Colonic mucosa (tissue), 4 donors: ENCODE data around the gene OTULIN. TPM values are rescaled to one million over a fixed set of nuclear protein-coding genes. Genes with fewer than 3 reads are reported as not detected.

Experiments used
- DNase-seq: peaks from one replicate; pipeline ENCODE4 v3.0.0-alpha.2; 2020
- H3K27ac ChIP-seq: fragments of 200-600 bp; one replicate; pipeline ENCODE4 v1.8.0; 2021
- H3K27me3 ChIP-seq: fragments of 200-600 bp; one replicate; pipeline ENCODE4 v1.8.0; 2021
- H3K36me3 ChIP-seq: fragments of 200-600 bp; one replicate; pipeline ENCODE4 v1.8.0; 2021
- H3K4me1 ChIP-seq: fragments of 200-600 bp; one replicate; pipeline ENCODE4 v1.8.0; 2021; ENCODE audit warnings: mild to moderate bottlenecking
- H3K4me3 ChIP-seq: fragments of 200-600 bp; one replicate; pipeline ENCODE4 v1.8.0; 2021
- H3K9ac ChIP-seq, 2 donors: one replicate each; pipeline ENCODE4 v1.7.0; 2013; ENCODE audit warnings: control low read depth in 2 of 2, low read depth in 2 of 2, low read length in 2 of 2
- H3K9me3 ChIP-seq: fragments of 200-600 bp; one replicate; pipeline ENCODE4 v1.8.0; 2021
- intact Hi-C: fragments of 100-400 bp; cut with DNase I; formaldehyde crosslinking; loops from one replicate; pipeline ENCODE4 v1.14.1; 2022
- total RNA-seq, 2 donors: library from RNA; stranded (reverse); fragmentation: NEBNext Ultra II Directional in 1 of 2; extraction: Animal tissue kit (Norgen Biotek cat#: 25700) in 1 of 2; gene quantifications; one replicate each; pipeline ENCODE4 v1.2.1, GENCODE V29; 2021
- TF ChIP-seq, protein P1 (sequence below): fragments of 200-600 bp; IDR thresholded peaks from one replicate; pipeline ENCODE4 v1.8.0; 2022; ENCODE audit warnings: antibody characterized with exemption, mild to moderate bottlenecking
- donor health status: healthy.
- donor health status: DM: no; HTN: no; CAD: no.
- donor health status: DM: no; HTN: no; CAD: no.

The OTULIN gene
- total RNA-seq, 2 donors from 2014 or later: 28.8 to 32.9 TPM

DNA sequence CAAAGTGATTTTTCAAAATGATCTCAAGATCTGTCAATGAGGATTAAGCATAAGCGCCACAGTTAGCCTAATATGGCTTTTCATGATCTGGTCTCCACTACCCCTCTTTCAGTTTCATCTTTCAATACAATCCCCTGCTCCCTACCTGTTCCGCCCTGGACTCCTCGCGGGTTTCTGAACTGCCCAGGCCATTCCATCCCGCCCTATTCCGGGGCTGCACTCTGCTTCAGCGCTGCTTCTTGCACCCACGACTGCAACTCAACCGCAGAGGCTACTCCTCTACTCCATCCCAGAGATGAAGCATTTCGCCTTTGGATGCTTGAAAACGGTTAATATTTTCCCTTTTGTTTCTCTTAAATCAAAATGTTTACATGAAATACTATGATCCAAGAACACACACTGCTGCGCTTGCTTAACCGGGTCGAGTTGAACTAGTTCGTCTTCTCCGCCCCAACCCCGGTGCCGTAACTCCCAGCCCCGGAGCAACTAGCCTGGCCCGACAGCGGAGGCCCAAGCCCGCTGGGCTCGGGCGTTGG lies 716 bp upstream of the OTULIN start:
- intact Hi-C loops: no loop called here
- peak overlapping the region; percentile 92 to 95 for H3K9ac ChIP-seq
- H3K4me1 ChIP-seq: peaks cover 26% of the 10 kb centered on the region
- peak overlapping the region; percentile 94 for H3K27ac ChIP-seq
- TF ChIP-seq, protein P1, sequence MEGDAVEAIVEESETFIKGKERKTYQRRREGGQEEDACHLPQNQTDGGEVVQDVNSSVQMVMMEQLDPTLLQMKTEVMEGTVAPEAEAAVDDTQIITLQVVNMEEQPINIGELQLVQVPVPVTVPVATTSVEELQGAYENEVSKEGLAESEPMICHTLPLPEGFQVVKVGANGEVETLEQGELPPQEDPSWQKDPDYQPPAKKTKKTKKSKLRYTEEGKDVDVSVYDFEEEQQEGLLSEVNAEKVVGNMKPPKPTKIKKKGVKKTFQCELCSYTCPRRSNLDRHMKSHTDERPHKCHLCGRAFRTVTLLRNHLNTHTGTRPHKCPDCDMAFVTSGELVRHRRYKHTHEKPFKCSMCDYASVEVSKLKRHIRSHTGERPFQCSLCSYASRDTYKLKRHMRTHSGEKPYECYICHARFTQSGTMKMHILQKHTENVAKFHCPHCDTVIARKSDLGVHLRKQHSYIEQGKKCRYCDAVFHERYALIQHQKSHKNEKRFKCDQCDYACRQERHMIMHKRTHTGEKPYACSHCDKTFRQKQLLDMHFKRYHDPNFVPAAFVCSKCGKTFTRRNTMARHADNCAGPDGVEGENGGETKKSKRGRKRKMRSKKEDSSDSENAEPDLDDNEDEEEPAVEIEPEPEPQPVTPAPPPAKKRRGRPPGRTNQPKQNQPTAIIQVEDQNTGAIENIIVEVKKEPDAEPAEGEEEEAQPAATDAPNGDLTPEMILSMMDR: no peak
- H3K36me3 ChIP-seq: no peaks in the 10 kb centered on the region
- no peaks in the 10 kb centered on the region for H3K9me3 ChIP-seq
- H3K4me3 ChIP-seq: peak overlapping the region; percentile 53
- peak; percentile 45 for DNase-seq
- H3K27me3 ChIP-seq: no peaks in the 10 kb centered on the region

DNA sequence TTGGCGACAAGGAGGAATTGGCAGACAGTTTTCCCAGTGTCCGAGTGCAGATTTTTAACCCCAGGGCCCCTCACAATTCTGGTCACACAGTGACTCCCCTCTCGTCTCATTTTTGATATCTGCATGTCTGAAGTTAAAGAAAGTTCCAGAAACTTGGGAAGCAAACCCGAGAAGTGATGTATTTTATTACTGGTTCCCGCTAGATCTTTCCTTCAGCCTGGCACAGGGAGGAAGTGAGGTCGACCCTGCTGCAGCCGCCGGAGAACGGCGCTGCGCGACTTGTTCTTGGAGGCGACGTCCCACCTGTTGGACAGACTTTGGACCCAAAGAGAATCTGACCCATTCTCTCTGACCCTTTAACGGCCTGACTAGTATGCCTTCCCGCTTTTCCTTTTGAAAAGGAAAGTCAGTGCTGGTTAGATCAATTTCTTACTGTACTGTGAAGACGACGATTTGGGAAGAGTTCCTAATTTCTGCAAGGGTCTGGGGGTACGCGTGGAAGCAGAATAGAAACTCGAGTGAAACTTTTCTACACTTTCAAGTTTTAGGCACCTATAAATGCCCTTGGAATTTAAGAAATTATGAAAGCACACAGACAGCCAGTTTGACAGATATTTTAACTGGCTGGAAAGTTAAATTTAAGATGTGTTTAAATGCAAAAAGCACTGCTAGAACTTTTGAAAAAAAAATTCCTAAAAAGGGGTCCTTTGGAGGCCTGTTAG lies 744 bp downstream of the OTULIN start:
- intact Hi-C loops: no loop called here
- TF ChIP-seq, protein P1: no peak
- H3K4me1 ChIP-seq: peaks cover 27% of the 10 kb centered on the region

DNA sequence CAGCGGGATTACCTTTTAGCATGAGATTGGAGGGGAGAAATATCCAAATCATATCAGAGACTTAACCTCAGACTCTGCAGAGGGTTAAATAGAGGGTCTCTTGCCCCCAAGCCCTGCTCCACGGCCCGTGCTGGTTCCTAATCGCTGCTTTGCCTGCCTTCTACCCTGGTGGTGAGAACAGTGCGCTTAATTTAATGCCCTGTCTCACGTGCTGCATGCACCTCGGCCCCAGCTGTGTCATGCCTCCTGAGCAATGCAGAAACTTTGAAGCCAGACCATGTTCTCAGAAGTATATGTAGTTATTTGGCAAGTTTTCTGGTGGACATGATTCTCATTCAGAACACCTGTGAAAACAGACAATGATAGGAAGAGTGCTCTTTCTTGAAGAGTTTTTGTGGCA lies 1.4 kb downstream of the OTULIN start:
- TF ChIP-seq, protein P1: no peak
- Histone ChIP-seq H3K27ac (no peak overlapping the region), H3K9ac (peak overlapping the region in 1 of 2 donors; percentile 92), H3K27me3 (no peaks in the 10 kb centered on the region), H3K4me3 (peak overlapping the region; percentile 53), H3K4me1 (peaks cover 31% of the 10 kb centered on the region), H3K9me3 (no peaks in the 10 kb centered on the region), H3K36me3 (no peaks in the 10 kb centered on the region)
- intact Hi-C loops: no loop called here
- peak; percentile 50 for DNase-seq

More for the DNA sequence above, 744 bp downstream of the OTULIN start:
- H3K36me3 ChIP-seq: no peaks in the 10 kb centered on the region
- H3K9ac ChIP-seq: peak overlapping the region; percentile 92 to 95
- no peaks in the 10 kb centered on the region for H3K27me3 ChIP-seq
- peak overlapping the region; percentile 94 for H3K27ac ChIP-seq
- H3K9me3 ChIP-seq: no peaks in the 10 kb centered on the region
- peak; percentile 74 for DNase-seq
- H3K4me3 ChIP-seq: peak overlapping the region; percentile 53

DNA sequence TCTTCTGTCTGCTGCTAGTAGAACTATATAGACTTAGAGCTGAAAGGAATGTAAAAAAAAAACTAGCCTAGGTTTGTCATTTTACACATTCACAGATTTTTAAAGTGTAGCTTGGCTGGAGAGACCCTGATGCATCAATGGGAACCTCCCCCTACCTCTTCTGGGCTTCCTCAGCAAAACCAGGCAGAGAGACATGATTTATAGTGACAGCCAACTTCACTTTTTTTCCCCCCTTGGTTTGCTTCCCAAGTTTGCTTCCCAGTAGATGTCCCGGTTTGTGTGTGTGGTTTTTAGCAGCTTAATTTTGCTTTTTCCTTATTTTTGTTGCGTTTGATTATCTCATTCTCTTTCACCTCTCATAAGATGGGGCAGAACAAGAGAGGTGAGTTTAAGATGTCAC lies 1.8 kb downstream of the OTULIN start:
- Histone ChIP-seq H3K27me3 (no peaks in the 10 kb centered on the region), H3K9ac (peak overlapping the region in 1 of 2 donors; percentile 92), H3K4me1 (peaks cover 34% of the 10 kb centered on the region), H3K27ac (no peak overlapping the region), H3K9me3 (no peaks in the 10 kb centered on the region), H3K4me3 (peak overlapping the region; percentile 53), H3K36me3 (no peaks in the 10 kb centered on the region)
- intact Hi-C loops: no loop called here
- no peak for DNase-seq
- TF ChIP-seq, protein P1: no peak

DNA sequence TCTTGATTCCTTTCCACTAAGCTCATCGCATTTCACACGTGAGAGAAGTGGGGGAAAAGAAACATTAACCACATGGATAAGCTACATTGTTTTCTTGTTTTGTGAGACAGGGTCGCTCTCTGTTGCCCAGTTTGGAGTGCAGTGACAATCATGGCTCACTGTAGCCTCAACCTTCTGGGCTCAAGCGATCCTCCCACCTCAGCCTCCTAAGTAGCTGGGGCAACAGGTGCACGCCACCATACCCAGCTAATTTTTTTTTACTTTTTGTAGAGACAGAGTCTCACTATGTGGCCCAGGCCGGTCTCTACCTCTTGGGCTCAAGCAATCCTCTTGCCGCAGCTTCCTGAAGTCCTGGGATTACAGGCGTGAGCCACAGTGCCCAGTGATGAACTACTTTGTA lies 2.8 kb downstream of the OTULIN start:
- Histone ChIP-seq H3K4me1 (peaks cover 37% of the 10 kb centered on the region), H3K36me3 (no peaks in the 10 kb centered on the region), H3K9me3 (no peaks in the 10 kb centered on the region), H3K4me3 (no peak overlapping the region), H3K27ac (no peak overlapping the region), H3K9ac (no peak overlapping the region), H3K27me3 (no peaks in the 10 kb centered on the region)
- intact Hi-C loops: no loop called here
- DNase-seq: no peak
- TF ChIP-seq, protein P1: no peak
